MM.1S (cell line): ENCODE results near the gene CD300H.

Experiments used
- DNase-seq: peaks from one replicate; pipeline ENCODE4 v3.0.0-alpha.2; 2015
- H2AFZ ChIP-seq: fragments of 300-600 bp; sonication (generic); 2 replicates; pipeline ENCODE4 v1.6.0; 2016; ENCODE audit warnings: antibody characterized with exemption, low read length
- H3F3A ChIP-seq: fragments of 300-600 bp; sonication (generic); 2 replicates; pipeline ENCODE4 v1.6.1; 2016; ENCODE audit warnings: mild to moderate bottlenecking, antibody characterized with exemption, low read length, moderate library complexity, mixed read lengths; ENCODE audit not compliant: insufficient read depth
- H3K27ac ChIP-seq: fragments of 300-600 bp; sonication (generic); 2 replicates; pipeline ENCODE4 v1.5.1; 2016; ENCODE audit warnings: mild to moderate bottlenecking, low read length
- H3K27me3 ChIP-seq: fragments of 300-600 bp; sonication (generic); replicated peaks from 2 replicates; pipeline ENCODE4 v1.6.0; 2016; ENCODE audit warnings: low read length; ENCODE audit not compliant: insufficient read depth
- H3K36me3 ChIP-seq: fragments of 300-600 bp; sonication (generic); replicated peaks from 2 replicates; pipeline ENCODE4 v1.6.1; 2016; ENCODE audit warnings: mild to moderate bottlenecking, low read length, mixed read lengths; ENCODE audit not compliant: insufficient read depth
- H3K4me1 ChIP-seq: fragments of 300-600 bp; sonication (generic); 2 replicates; pipeline ENCODE4 v1.6.1; 2016; ENCODE audit warnings: low read length, mixed read lengths
- H3K4me2 ChIP-seq: fragments of 300-600 bp; sonication (generic); 2 replicates; pipeline ENCODE4 v1.6.0; 2016; ENCODE audit warnings: low read depth, low read length
- H3K4me3 ChIP-seq: fragments of 300-600 bp; sonication (generic); 2 replicates; pipeline ENCODE4 v1.5.1; 2016; ENCODE audit warnings: low read length, mixed read lengths
- H3K79me2 ChIP-seq: fragments of 300-600 bp; sonication (generic); 2 replicates; pipeline ENCODE4 v1.6.1; 2016; ENCODE audit warnings: mixed run types, low read length, mixed read lengths
- H3K9ac ChIP-seq: fragments of 300-600 bp; sonication (generic); 2 replicates; pipeline ENCODE4 v1.6.1; 2016; ENCODE audit warnings: low read length, mixed read lengths
- H3K9me2 ChIP-seq: fragments of 300-600 bp; sonication (generic); replicated peaks from 2 replicates; pipeline ENCODE4 v1.6.1; 2016; ENCODE audit warnings: mild to moderate bottlenecking, low read length, mixed read lengths; ENCODE audit not compliant: insufficient read depth
- H3K9me3 ChIP-seq: fragments of 300-600 bp; sonication (generic); replicated peaks from 2 replicates; pipeline ENCODE4 v1.6.1; 2016; ENCODE audit warnings: mild to moderate bottlenecking, low read length, mixed read lengths; ENCODE audit not compliant: insufficient read depth
- H4K20me1 ChIP-seq: fragments of 300-600 bp; sonication (generic); 2 replicates; pipeline ENCODE4 v1.6.1; 2016; ENCODE audit warnings: mild to moderate bottlenecking, low read length, moderate library complexity, mixed read lengths; ENCODE audit not compliant: insufficient read depth
- EZH2 ChIP-seq: fragments of 300-600 bp; sonication (generic); optimal IDR thresholded peaks from 2 replicates; pipeline ENCODE3; 2017; ENCODE audit warnings: low read depth, mild to moderate bottlenecking, antibody characterized with exemption, low read length, mixed read lengths
- EZH2phosphoT487 ChIP-seq: fragments of 300-600 bp; sonication (generic); IDR thresholded peaks from 2 replicates; pipeline ENCODE4 v1.6.1; 2018; ENCODE audit warnings: antibody characterized with exemption, low read length
- TF ChIP-seq, protein P1 (sequence below): fragments of 300-600 bp; sonication (generic); IDR thresholded peaks from 2 replicates; pipeline ENCODE4 v1.5.1; 2016; ENCODE audit warnings: antibody characterized with exemption, low read length, mixed read lengths

The CD300H gene

DNA sequence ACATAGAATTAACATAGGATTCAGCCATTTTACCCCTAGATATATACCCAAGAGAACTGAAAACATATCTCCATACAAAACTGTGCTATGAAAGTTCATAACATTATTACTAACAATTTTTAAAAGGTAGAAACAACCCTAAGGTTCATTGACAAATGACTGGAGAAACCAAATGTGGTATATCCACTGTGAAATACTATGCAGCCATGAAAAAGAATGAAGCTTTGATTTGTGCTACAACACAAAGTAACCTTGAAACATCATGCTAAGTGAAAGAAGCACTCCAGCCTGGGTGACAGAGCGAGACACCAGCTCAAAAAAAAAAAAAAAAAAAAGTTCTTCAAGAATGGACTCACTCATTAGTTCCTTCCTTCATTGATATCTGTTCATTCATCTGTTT, 24.2 kb upstream of the CD300H start:
- Histone ChIP-seq H3K9me3 (no peaks in the 10 kb centered on the region), H2AFZ (no peak overlapping the region), H4K20me1 (no peaks in the 10 kb centered on the region), H3K27me3 (peaks cover 93% of the 10 kb centered on the region), H3K4me3 (no peak overlapping the region), H3K4me1 (no peaks in the 10 kb centered on the region), H3K9me2 (no peaks in the 10 kb centered on the region), H3F3A (no peaks in the 10 kb centered on the region), H3K4me2 (no peak overlapping the region), H3K79me2 (no peaks in the 10 kb centered on the region), H3K36me3 (no peaks in the 10 kb centered on the region), H3K9ac (no peak overlapping the region), H3K27ac (no peak overlapping the region)
- TF ChIP-seq EZH2 (no peak), EZH2phosphoT487 (no peak)
- TF ChIP-seq, protein P1, sequence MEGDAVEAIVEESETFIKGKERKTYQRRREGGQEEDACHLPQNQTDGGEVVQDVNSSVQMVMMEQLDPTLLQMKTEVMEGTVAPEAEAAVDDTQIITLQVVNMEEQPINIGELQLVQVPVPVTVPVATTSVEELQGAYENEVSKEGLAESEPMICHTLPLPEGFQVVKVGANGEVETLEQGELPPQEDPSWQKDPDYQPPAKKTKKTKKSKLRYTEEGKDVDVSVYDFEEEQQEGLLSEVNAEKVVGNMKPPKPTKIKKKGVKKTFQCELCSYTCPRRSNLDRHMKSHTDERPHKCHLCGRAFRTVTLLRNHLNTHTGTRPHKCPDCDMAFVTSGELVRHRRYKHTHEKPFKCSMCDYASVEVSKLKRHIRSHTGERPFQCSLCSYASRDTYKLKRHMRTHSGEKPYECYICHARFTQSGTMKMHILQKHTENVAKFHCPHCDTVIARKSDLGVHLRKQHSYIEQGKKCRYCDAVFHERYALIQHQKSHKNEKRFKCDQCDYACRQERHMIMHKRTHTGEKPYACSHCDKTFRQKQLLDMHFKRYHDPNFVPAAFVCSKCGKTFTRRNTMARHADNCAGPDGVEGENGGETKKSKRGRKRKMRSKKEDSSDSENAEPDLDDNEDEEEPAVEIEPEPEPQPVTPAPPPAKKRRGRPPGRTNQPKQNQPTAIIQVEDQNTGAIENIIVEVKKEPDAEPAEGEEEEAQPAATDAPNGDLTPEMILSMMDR = no peak
- no peak for DNase-seq

DNA sequence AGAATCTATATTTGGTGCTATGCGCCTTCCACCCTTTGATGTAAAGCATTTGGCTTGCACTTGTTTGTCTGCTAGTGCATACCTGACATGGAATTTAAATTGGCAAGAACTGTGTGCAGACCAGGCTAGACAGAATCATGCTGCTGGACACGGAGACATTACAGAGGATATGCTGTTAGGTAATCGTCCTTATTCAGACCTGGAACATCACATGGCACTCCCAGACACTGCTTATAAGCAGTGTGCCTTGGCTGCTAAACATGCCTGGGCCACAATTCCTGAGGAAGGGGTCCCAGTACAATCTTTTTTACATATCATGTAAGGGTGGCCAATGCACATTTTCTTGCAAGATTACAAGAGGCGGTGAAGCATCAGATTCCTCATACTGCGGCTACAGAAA, 18.4 kb upstream of the CD300H start:
- Histone ChIP-seq H3K4me3 (no peak overlapping the region), H3F3A (no peaks in the 10 kb centered on the region), H3K9ac (no peak overlapping the region), H3K4me1 (no peaks in the 10 kb centered on the region), H3K27me3 (peaks cover 92% of the 10 kb centered on the region), H3K36me3 (no peaks in the 10 kb centered on the region), H4K20me1 (no peaks in the 10 kb centered on the region), H3K79me2 (no peaks in the 10 kb centered on the region), H2AFZ (no peak overlapping the region), H3K9me2 (no peaks in the 10 kb centered on the region), H3K27ac (no peak overlapping the region), H3K4me2 (no peak overlapping the region), H3K9me3 (no peaks in the 10 kb centered on the region)
- TF ChIP-seq, protein P1 = no peak
- TF ChIP-seq EZH2phosphoT487 = no peak
- TF ChIP-seq EZH2 = no peak
- no peak for DNase-seq

DNA sequence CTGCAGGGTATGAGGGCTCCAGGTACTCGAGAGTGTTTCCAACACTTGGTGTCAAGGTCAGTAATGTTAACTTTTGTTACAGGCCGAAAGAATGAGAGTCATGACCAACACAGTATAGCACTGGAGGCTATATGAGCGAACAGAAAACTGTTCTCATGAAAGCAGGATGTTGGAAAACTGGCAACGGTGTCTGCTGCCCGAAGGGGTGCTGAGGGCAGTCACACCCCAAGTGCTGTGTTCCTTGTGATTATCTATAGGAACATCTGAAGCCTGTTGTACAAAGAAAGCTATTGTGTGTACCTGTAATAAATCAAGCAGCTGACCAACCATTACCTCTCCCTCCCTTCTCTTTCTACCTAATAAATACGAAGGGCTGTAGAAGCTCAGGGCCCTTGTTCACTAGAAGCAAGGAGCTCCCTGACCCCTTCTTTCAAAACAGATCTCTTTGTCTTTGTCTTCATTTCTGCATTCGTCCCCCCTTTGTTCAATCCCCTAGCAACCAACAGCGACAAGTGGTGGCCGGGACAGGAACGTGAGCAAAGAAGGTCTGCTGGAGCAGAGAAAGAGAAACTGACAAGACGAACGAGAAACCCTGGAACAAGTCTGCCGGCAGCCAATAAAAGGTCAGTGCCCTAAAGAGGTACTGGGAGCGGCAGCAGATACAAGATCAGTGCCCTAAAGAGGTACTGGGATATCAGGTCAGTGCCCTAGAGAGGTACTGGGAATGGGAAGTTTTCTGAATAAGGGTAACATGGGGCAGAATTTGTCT, 17.2 kb upstream of the CD300H start:
- H3K79me2 ChIP-seq = no peaks in the 10 kb centered on the region
- H4K20me1 ChIP-seq = no peaks in the 10 kb centered on the region
- no peak for TF ChIP-seq EZH2phosphoT487
- TF ChIP-seq EZH2 = no peak
- TF ChIP-seq, protein P1 = no peak
- H2AFZ ChIP-seq = no peak overlapping the region
- H3F3A ChIP-seq = no peaks in the 10 kb centered on the region
- DNase-seq = no peak
- H3K4me2 ChIP-seq = no peak overlapping the region
- no peaks in the 10 kb centered on the region for H3K36me3 ChIP-seq
- no peak overlapping the region for H3K9ac ChIP-seq
- H3K4me3 ChIP-seq = no peak overlapping the region
- no peaks in the 10 kb centered on the region for H3K4me1 ChIP-seq
- peaks cover 89% of the 10 kb centered on the region for H3K27me3 ChIP-seq
- no peak overlapping the region for H3K27ac ChIP-seq
- H3K9me3 ChIP-seq = no peaks in the 10 kb centered on the region
- no peaks in the 10 kb centered on the region for H3K9me2 ChIP-seq
